HCT116 (cell line): ENCODE measurements around the gene RPS16. TPM values are rescaled to one million over a fixed set of nuclear protein-coding genes. Genes with fewer than 3 reads are reported as not detected.

Source experiments
- ATAC-seq: fragments of 200-7000 bp; cut with Tn5 transposase; 2 replicates; pipeline ENCODE4 v1.9.1; 2020; ENCODE audit warnings: mild to moderate bottlenecking, moderate library complexity
- BruUV-seq: library from RNA; stranded (reverse); fragments of 400-500 nt; replicated peaks from 2 replicates; lab custom pipeline; 2021; lab: Mats Ljungman, UMichigan
- CTCF ChIA-PET: fragments of 300-600 bp; sonication (Branson Sonifier 250); formaldehyde crosslinking; loops from one replicate; lab custom pipeline; 2021; ENCODE audit warnings: antibody characterized with exemption; lab: Charles Lee
- POLR2A ChIA-PET: fragments of 300-600, 350-600 bp; sonication (Branson Sonifier 250); formaldehyde crosslinking; loops from one replicate; lab custom pipeline; 2021; ENCODE audit warnings: antibody characterized with exemption; lab: Charles Lee
- RAD21 ChIA-PET, 2 experiments: fragments of 300-600 bp; sonication (Branson Sonifier 250); formaldehyde crosslinking; loops; one replicate each; lab custom pipeline; 2023; ENCODE audit warnings: low total read pairs in 2 of 2; ENCODE audit not compliant: uncharacterized antibody in 2 of 2, unreplicated experiment in 2 of 2, low non-redundant PET in 1 of 2; lab: Charles Lee
- DNase-seq: peaks from one replicate; pipeline ENCODE4 v3.0.0-alpha.2; 2010; ENCODE audit warnings: low read depth, low spot score
- H2AFZ ChIP-seq: fragments of 200-600 bp; shearing (Covaris generic), sonication (generic); 2 replicates; pipeline ENCODE4 v1.6.1; 2017; ENCODE audit warnings: low read depth, mixed run types, mixed read lengths, antibody characterized with exemption, low read length; ENCODE audit not compliant: poor library complexity, severe bottlenecking
- H3K27ac ChIP-seq: 2 replicates; pipeline ENCODE4 v1.5.1; 2012; ENCODE audit warnings: low read depth, low read length
- H3K27me3 ChIP-seq: fragments of 200-600 bp; sonication (generic); 2 replicates; pipeline ENCODE4 v1.6.1; 2016; ENCODE audit warnings: mixed run types, low read length, mixed read lengths; ENCODE audit not compliant: insufficient read depth
- H3K36me3 ChIP-seq, 2 experiments: fragments of 200-500 bp in 1 of 2; fragments of 200-600 bp in 1 of 2; sonication (Bioruptor generic) in 1 of 2; sonication (generic) in 1 of 2; 2 replicates each; pipeline versions ENCODE4 v1.5.1 to v1.6.1; 2014 to 2016; ENCODE audit warnings: low read length in 2 of 2, inconsistent platforms in 1 of 2, mixed read lengths in 1 of 2, mixed run types in 1 of 2; ENCODE audit not compliant: insufficient read depth in 2 of 2, control insufficient read depth in 1 of 2
- H3K4me1 ChIP-seq, 2 experiments: fragments of 200-600 bp in 1 of 2; sonication (generic) in 1 of 2; 2 replicates each; pipeline versions ENCODE4 v1.5.1 to v1.6.1; 2012 to 2017; ENCODE audit warnings: low read length in 2 of 2, inconsistent platforms in 1 of 2, mild to moderate bottlenecking in 1 of 2, mixed read lengths in 1 of 2, mixed run types in 1 of 2, moderate library complexity in 1 of 2; ENCODE audit not compliant: insufficient read depth in 2 of 2, control insufficient read depth in 1 of 2
- H3K4me2 ChIP-seq: fragments of 200-600 bp; sonication (generic); 2 replicates; pipeline ENCODE4 v1.6.1; 2017; ENCODE audit warnings: mixed run types, low read length, mixed read lengths
- H3K4me3 ChIP-seq, 2 experiments: fragments of 200-600 bp in 1 of 2; sonication (generic) in 1 of 2; replicated peaks in 1 of 2; 2 replicates each; pipeline ENCODE4 v1.5.1; 2011 to 2016; ENCODE audit warnings: low read length in 2 of 2, control low read depth in 1 of 2, low read depth in 1 of 2, mild to moderate bottlenecking in 1 of 2, mixed read lengths in 1 of 2, mixed run types in 1 of 2
- H3K79me2 ChIP-seq: fragments of 200-600 bp; sonication (generic); 2 replicates; pipeline ENCODE4 v1.6.1; 2017; ENCODE audit warnings: mild to moderate bottlenecking, mixed run types, low read length, moderate library complexity, mixed read lengths; ENCODE audit not compliant: insufficient read depth
- H3K9ac ChIP-seq: fragments of 200-600 bp; sonication (generic); 2 replicates; pipeline ENCODE4 v1.6.1; 2016; ENCODE audit warnings: low read length, mixed read lengths
- H3K9me2 ChIP-seq: fragments of 200-600 bp; sonication (generic), shearing (Covaris generic); 2 replicates; pipeline ENCODE4 v1.6.1; 2017; ENCODE audit warnings: mixed run types, mild to moderate bottlenecking, moderate library complexity; ENCODE audit not compliant: insufficient read depth
- H3K9me3 ChIP-seq, 2 experiments: fragments of 200-500 bp in 1 of 2; fragments of 200-600 bp in 1 of 2; sonication (Bioruptor generic) in 1 of 2; sonication (generic) in 1 of 2; 2 replicates each; pipeline ENCODE4 v1.6.1; 2014 to 2017; ENCODE audit warnings: low read length in 2 of 2, mixed read lengths in 2 of 2, inconsistent platforms in 1 of 2, low read depth in 1 of 2, mild to moderate bottlenecking in 1 of 2, mixed run types in 1 of 2, moderate library complexity in 1 of 2; ENCODE audit not compliant: control insufficient read depth in 1 of 2, insufficient read depth in 1 of 2
- H4K20me1 ChIP-seq: fragments of 200-600 bp; sonication (generic), shearing (Covaris generic); 2 replicates; pipeline ENCODE4 v1.6.1; 2017; ENCODE audit warnings: mixed run types, mild to moderate bottlenecking, moderate library complexity; ENCODE audit not compliant: insufficient read depth
- ATF3 ChIP-seq: IDR thresholded peaks from 2 replicates; pipeline ENCODE4 v1.6.1; 2012
- CEBPB ChIP-seq: IDR thresholded peaks from 2 replicates; pipeline ENCODE4 v1.6.1; 2012; ENCODE audit warnings: low read depth
- CTCF ChIP-seq, 3 experiments: fragments of 200-600 bp in 1 of 3; sonication (generic) in 1 of 3; IDR thresholded peaks in 2 of 3; conservative IDR thresholded peaks in 1 of 3; 2 replicates each; pipeline ENCODE4 v1.5.1; 2012 to 2017; ENCODE audit warnings: low read depth in 2 of 3, low read length in 2 of 3, antibody characterized with exemption in 1 of 3, borderline replicate concordance in 1 of 3, control low read depth in 1 of 3, mild to moderate bottlenecking in 1 of 3, mixed read lengths in 1 of 3, mixed run types in 1 of 3, moderate library complexity in 1 of 3; ENCODE audit not compliant: insufficient read depth in 1 of 3
- EGR1 ChIP-seq: IDR thresholded peaks from 2 replicates; pipeline ENCODE4 v1.6.1; 2012; ENCODE audit warnings: low read depth
- ELF1 ChIP-seq: IDR thresholded peaks from 2 replicates; pipeline ENCODE4 v1.6.1; 2012; ENCODE audit warnings: low read depth, borderline replicate concordance
- EZH2 ChIP-seq: fragments of 200-600 bp; sonication (generic); IDR thresholded peaks from 2 replicates; pipeline ENCODE4 v1.6.1; 2017; ENCODE audit warnings: antibody characterized with exemption, mixed run types
- EZH2phosphoT487 ChIP-seq: fragments of 200-600 bp; IDR thresholded peaks from 2 replicates; pipeline ENCODE4 v1.6.1; 2018; ENCODE audit warnings: antibody characterized with exemption, borderline replicate concordance
- FOSL1 ChIP-seq: IDR thresholded peaks from 2 replicates; pipeline ENCODE4 v1.6.1; 2012; ENCODE audit warnings: low read depth
- JUND ChIP-seq: IDR thresholded peaks from 2 replicates; pipeline ENCODE4 v1.6.1; 2012
- MAX ChIP-seq: IDR thresholded peaks from 2 replicates; pipeline ENCODE4 v1.6.1; 2012
- POLR2A ChIP-seq: IDR thresholded peaks from 2 replicates; pipeline ENCODE4 v1.7.0; 2011; ENCODE audit warnings: borderline replicate concordance; ENCODE audit not compliant: insufficient read depth, insufficient read length; ENCODE audit errors: extremely low read depth
- POLR2AphosphoS5 ChIP-seq: IDR thresholded peaks from 2 replicates; pipeline ENCODE4 v1.6.1; 2011; ENCODE audit warnings: mild to moderate bottlenecking, low read depth, low read length, moderate library complexity
- RAD21 ChIP-seq: IDR thresholded peaks from 2 replicates; pipeline ENCODE4 v1.6.1; 2012; ENCODE audit warnings: low read depth, mild to moderate bottlenecking
- SP1 ChIP-seq: IDR thresholded peaks from 2 replicates; pipeline ENCODE4 v1.6.1; 2012; ENCODE audit warnings: low read depth
- TCF7L2 ChIP-seq: IDR thresholded peaks from 2 replicates; pipeline ENCODE4 v1.7.0; 2011; ENCODE audit warnings: borderline replicate concordance, inconsistent platforms; ENCODE audit not compliant: insufficient read depth, insufficient read length; ENCODE audit errors: extremely low read depth
- YY1 ChIP-seq: IDR thresholded peaks from 2 replicates; pipeline ENCODE4 v1.6.1; 2011; ENCODE audit warnings: low read length, low read depth, moderate library complexity, mild to moderate bottlenecking; ENCODE audit not compliant: insufficient replicate concordance; ENCODE audit errors: extremely low read depth
- intact Hi-C: fragments of 100-400 bp; cut with micrococcal nuclease; formaldehyde crosslinking; loops from 2 replicates; pipeline ENCODE4 v1.10.0; 2022
- total RNA-seq: library from RNA; stranded (reverse); gene quantifications from one replicate; pipeline ENCODE4 v1.2.1, GENCODE V29; 2021; ENCODE audit not compliant: unreplicated experiment

RPS16 gene
- total RNA-seq, 1 experiment from 2014 or later = 3,365 TPM

- peak overlapping the region; percentile 99 for H3K4me2 ChIP-seq
- peaks cover 6 to 16% of the 10 kb centered on the region in 2 experiments for H3K4me1 ChIP-seq
- intact Hi-C loops = no loop called here
- peak overlapping the region; percentile 87 for H3K27ac ChIP-seq
- TF ChIP-seq EGR1 = no peak
- TF ChIP-seq ATF3 = no peak
- no peak for TF ChIP-seq YY1
- no peak for TF ChIP-seq CEBPB
- TF ChIP-seq FOSL1 = no peak
- no peak for TF ChIP-seq POLR2A
- no peak for TF ChIP-seq JUND
- TF ChIP-seq, all 23 proteins: peak for 0
- ChIA-PET POLR2A (interaction anchor here (1.0 kb wide), 1 partner anchor 46 kb away, joined by 7 read pairs; the partner anchor contains the start of gene RPS16), CTCF (no interaction called here), RAD21 (no interaction called here)
- Histone ChIP-seq H3K9me3 (no peaks in the 10 kb centered on the region), H3K79me2 (peaks cover 53% of the 10 kb centered on the region), H4K20me1 (no peaks in the 10 kb centered on the region), H3K9me2 (no peaks in the 10 kb centered on the region), H3K36me3 (peaks cover 20 to 31% of the 10 kb centered on the region in 2 experiments; a peak in 3 of 4 replicates), H2AFZ (no peak overlapping the region), H3K4me3 (peak overlapping the region; percentile 99 to 100), H3K27me3 (no peaks in the 10 kb centered on the region), H3K9ac (peak overlapping the region; percentile 100)
- no peak for DNase-seq
- peak; percentile 10; the same call in 1 of the 2 replicates for ATAC-seq
- BruUV-seq = no TSS peak
Observed at GRCh38 chr19:39481229-39481545, 45.4 kb upstream of the RPS16 start.

GRCh38 chr19:39480337-39481228, 44.8 kb upstream of the RPS16 start, which contains the start of gene TIMM50:
TSS of gene TIMM50 (plus strand) at chr19:39480838. CDS start at chr19:39480854, 16 bp downstream.
- intact Hi-C loops = no loop called here
- Histone ChIP-seq H3K79me2 (peaks cover 47% of the 10 kb centered on the region), H3K27me3 (no peaks in the 10 kb centered on the region), H3K27ac (peak within 1 kb of the TSS; percentile 87), H3K9me2 (no peaks in the 10 kb centered on the region), H3K9ac (peak within 1 kb of the TSS; percentile 100), H2AFZ (peak within 1 kb of the TSS; percentile 32), H3K4me1 (peaks cover 6 to 16% of the 10 kb centered on the region in 2 experiments), H3K36me3 (peaks cover 20 to 31% of the 10 kb centered on the region in 2 experiments; a peak in 3 of 4 replicates), H3K9me3 (no peaks in the 10 kb centered on the region), H4K20me1 (no peaks in the 10 kb centered on the region), H3K4me3 (peak within 1 kb of the TSS; percentile 99 to 100), H3K4me2 (peak within 1 kb of the TSS; percentile 99)
- ChIA-PET RAD21 (interaction anchor here in 1 of 2 experiments (0.6 kb wide), 1 partner anchor 40 kb away, joined by 4 read pairs; no protein-coding TSS in a partner anchor), POLR2A (interaction anchor here (0.7 to 1.0 kb wide), 2 partner anchors 35 to 45 kb away, joined by 3 to 7 read pairs; partner anchors contain the start of genes RPS16 and SUPT5H), CTCF (no interaction called here)
- ATAC-seq = peak; percentile 91
- DNase-seq = peak; percentile 90
- TSS peak; percentile 67 for BruUV-seq
- TF ChIP-seq RAD21 (no peak), CTCF (IDR thresholded peaks at IDR 0.05 in 2 of 3, conservative IDR thresholded peaks at IDR 0.05 in 1 of 3; ENCODE audit: borderline replicate concordance in 1 of 3, insufficient read depth in 1 of 3, low read depth in 2 of 3, low read length in 2 of 3) (no peak), JUND (no peak), EZH2phosphoT487 (no peak), ELF1 (no peak), SP1 (peak; percentile 97), EZH2 (no peak), MAX (peak; percentile 88), TCF7L2 (peak; percentile 84), POLR2A (peak; percentile 35), YY1 (peak; percentile 95), POLR2AphosphoS5 (peak; percentile 76)
